Thyroid gland (tissue), 4 donors: ENCODE measurements around the gene SCEL. TPM values are rescaled to one million over a fixed set of nuclear protein-coding genes. Genes with fewer than 3 reads are reported as not detected.

ENCODE experiments used
- DNase-seq, 2 donors: peaks; one replicate each; pipeline ENCODE4 v3.0.0-alpha.2; 2019
- H3K27ac ChIP-seq, 3 donors: fragments of 200-600 bp; sonication (generic); 1 replicate in 2 of 3; 2 replicates in 1 of 3; pipeline ENCODE4 v1.5.1; 2016 to 2019; ENCODE audit warnings: mild to moderate bottlenecking in 1 of 3, moderate library complexity in 1 of 3
- H3K27me3 ChIP-seq: fragments of 200-600 bp; sonication (generic); one replicate; pipeline ENCODE4 v1.5.1; 2019
- H3K36me3 ChIP-seq, 2 donors: fragments of 200-600 bp; sonication (generic); one replicate each; pipeline ENCODE4 v1.5.1; 2016 to 2019
- H3K4me1 ChIP-seq, 2 donors: fragments of 200-600 bp; sonication (generic); one replicate each; pipeline ENCODE4 v1.5.1; 2017 to 2019
- H3K4me3 ChIP-seq, 3 donors: fragments of 200-600 bp; sonication (generic); replicated peaks in 1 of 3; 1 replicate in 2 of 3; 2 replicates in 1 of 3; pipeline ENCODE4 v1.5.1; 2016; ENCODE audit warnings: mild to moderate bottlenecking in 1 of 3
- H3K9me3 ChIP-seq: fragments of 200-600 bp; sonication (generic); one replicate; pipeline ENCODE4 v1.5.1; 2017
- POLR2A ChIP-seq, 2 donors: fragments of 450-650 bp; IDR thresholded peaks; one replicate each; pipeline ENCODE4 v1.6.1; 2017; ENCODE audit warnings: antibody characterized with exemption in 2 of 2, mild to moderate bottlenecking in 2 of 2, moderate library complexity in 1 of 2
- WGBS, 2 donors: methylation state at CpG; one replicate each; pipeline ENCODE4 v1.1.5; 2017; 5-methylcytosine and 5-hydroxymethylcytosine counted together
- intact Hi-C: fragments of 100-400 bp; cut with DNase I; formaldehyde crosslinking; loops from one replicate; pipeline ENCODE4 v1.15.1; 2023
- total RNA-seq, 4 donors: library from RNA; depleted of rRNA; stranded (reverse); fragments of >200 nt; gene quantifications; one replicate each; pipeline ENCODE4 v1.2.3, GENCODE V29; 2016
- TF ChIP-seq, protein P1 (sequence below), 6 experiments: fragments of 200-600 bp in 3 of 6; fragments of 450-650 bp in 3 of 6; sonication (generic) in 3 of 6; IDR thresholded peaks; one replicate each; pipeline ENCODE4 v1.5.1; 2016 to 2019; ENCODE audit warnings: antibody characterized with exemption in 6 of 6, mild to moderate bottlenecking in 2 of 6, inconsistent platforms in 1 of 6, moderate library complexity in 1 of 6

The SCEL gene
- total RNA-seq, 4 donors from 2014 or later, result 0.79 to 3.4 (median 2.0) TPM

DNA sequence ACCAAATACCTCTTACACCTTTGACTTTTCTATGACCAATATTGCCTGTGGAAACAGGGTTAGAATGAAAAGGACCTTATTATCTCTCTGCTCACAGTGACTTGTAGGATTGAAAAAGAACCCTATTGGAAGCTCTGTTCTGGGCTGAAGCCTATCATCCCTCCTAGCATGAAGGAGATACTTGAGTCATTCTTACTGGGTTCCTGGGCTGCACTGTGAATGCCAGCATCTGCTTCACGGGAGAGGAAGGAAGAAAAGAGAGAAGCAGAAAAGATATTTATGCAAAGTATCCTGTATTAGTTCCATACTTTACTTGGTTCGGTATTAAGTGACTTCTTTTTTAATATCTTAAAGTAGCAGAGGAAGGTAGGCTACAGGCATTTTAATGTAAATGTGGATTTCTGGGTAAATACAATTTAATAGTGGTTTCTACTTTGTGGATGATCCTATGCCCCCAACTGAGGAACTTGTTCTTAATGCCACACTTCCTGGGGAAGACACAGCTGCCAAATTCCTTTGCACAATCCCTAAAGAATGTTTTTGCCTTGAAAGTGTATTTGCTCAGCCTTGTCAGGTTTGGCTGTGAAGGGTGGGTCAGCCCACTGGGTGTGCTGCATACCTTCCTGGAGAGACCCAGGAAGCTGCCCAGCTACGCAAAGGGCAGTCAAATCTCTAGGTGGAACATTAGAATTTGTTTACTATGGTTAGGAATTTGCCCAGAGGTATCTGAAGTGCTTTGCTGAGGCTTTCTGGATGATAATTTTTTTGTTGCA is 13.7 kb upstream of the SCEL start:
- Histone ChIP-seq H3K36me3 (no peaks in the 10 kb centered on the region), H3K9me3 (no peaks in the 10 kb centered on the region), H3K27ac (peak overlapping the region; percentile 56 to 80 (median 64)), H3K4me1 (peaks cover 12 to 16% of the 10 kb centered on the region in 2 donors), H3K4me3 (no peak overlapping the region), H3K27me3 (no peaks in the 10 kb centered on the region)
- 34 to 46% methylated on average over 3 of the region's 3 CpGs for WGBS, 2 donors
- intact Hi-C loops, result no loop called here
- TF ChIP-seq, protein P1, sequence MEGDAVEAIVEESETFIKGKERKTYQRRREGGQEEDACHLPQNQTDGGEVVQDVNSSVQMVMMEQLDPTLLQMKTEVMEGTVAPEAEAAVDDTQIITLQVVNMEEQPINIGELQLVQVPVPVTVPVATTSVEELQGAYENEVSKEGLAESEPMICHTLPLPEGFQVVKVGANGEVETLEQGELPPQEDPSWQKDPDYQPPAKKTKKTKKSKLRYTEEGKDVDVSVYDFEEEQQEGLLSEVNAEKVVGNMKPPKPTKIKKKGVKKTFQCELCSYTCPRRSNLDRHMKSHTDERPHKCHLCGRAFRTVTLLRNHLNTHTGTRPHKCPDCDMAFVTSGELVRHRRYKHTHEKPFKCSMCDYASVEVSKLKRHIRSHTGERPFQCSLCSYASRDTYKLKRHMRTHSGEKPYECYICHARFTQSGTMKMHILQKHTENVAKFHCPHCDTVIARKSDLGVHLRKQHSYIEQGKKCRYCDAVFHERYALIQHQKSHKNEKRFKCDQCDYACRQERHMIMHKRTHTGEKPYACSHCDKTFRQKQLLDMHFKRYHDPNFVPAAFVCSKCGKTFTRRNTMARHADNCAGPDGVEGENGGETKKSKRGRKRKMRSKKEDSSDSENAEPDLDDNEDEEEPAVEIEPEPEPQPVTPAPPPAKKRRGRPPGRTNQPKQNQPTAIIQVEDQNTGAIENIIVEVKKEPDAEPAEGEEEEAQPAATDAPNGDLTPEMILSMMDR (IDR thresholded peaks at IDR 0.05), result peak in 3 of 6 experiments; percentile 6 to 29 (median 21)
- no peak for TF ChIP-seq POLR2A (IDR thresholded peaks at IDR 0.05)
- peak; percentile 73 to 86 for DNase-seq

DNA sequence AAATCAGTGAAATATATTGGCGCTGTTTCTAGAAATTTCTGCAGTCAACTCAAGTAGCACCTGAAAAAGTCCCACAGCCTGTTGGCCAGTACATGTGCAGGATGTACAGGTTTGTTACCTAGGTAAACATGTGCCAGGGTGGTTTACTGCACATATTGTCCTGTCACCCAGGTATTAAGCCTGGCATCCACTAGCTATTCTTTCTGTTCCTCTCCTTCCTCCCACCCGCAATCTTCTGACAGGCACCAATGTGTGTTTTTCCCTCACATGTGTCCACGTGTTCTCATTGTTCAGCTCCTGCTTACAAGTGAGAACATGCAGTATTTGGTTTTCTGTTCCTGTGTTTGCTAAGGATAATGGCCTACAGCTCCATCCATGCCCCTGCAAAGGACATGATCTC is 13.1 kb upstream of the SCEL start:
- Histone ChIP-seq H3K9me3 (no peaks in the 10 kb centered on the region), H3K27me3 (no peaks in the 10 kb centered on the region), H3K4me3 (no peak overlapping the region), H3K4me1 (peaks cover 12 to 16% of the 10 kb centered on the region in 2 donors), H3K36me3 (no peaks in the 10 kb centered on the region), H3K27ac (peak overlapping the region; percentile 56 to 80 (median 64))
- 94 to 96% methylated on average over 3 of the region's 3 CpGs for WGBS, 2 donors
- intact Hi-C loops, result no loop called here
- TF ChIP-seq, protein P1 (IDR thresholded peaks at IDR 0.05), result no peak
- DNase-seq, result peak in 1 of 2 donors; percentile 27

DNA sequence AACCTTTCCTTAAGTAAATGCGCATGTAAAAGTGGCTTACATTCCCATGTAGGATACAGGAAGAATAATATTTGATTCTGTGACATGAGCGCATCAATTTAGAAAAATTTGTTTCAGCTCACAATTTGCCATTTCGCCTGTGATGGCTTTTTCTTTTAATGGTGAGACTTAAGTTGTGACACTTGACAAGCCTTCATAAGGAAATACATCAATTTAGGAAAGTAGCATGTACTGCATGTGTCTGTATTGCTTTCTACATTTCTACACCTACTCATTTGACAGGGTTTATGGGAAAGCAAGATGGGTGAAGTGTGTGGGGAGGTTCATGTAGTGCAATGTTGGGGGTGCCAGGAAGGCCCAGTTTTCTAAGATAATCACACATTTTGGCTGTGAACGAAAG is 12.1 kb upstream of the SCEL start:
- no peak overlapping the region for H3K27ac ChIP-seq
- TF ChIP-seq, protein P1 (IDR thresholded peaks at IDR 0.05), result no peak
- TF ChIP-seq POLR2A (IDR thresholded peaks at IDR 0.05), result no peak

DNA sequence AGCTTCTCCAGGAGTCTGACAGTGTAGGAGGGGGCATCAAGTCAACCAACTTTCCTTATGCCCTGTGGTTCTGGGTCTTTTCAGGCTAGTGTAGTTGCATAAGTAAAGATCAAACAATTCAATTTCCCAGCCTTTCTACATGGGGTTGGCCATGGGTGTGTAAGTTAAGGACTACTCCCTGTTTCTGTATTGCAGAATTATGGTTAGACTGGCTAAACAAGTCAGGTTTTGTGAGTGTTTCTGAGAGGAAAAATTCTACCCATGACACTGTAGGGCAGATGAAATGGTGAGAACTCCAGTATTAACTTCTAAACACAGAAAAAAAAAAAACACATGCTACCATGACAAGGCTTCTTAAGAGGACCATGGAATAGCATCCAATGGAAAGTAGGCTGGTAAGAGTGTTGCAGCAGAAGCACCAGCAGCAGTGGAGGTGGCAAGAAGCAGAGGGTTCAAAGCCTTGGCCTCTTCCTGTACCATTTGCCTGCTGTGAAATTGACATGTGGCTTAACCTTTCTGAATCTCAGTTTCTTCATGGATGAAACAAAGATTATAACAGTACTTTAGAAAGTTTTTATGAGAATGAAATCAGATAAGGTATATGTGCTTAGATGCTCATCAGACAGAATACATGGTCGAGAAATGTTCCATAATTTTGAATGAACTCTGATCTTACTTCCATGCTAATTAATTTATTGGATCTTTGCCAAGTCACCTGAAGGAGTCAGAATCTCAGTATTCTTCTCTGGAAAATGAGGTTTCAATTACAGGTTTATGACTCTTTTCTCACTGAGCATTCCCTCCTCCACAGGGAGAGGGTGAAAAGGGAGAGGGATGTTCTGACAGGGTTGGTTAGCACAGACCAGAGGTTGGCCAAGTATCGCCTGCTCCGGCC is 11.4 kb upstream of the SCEL start:
- no peak overlapping the region for H3K4me3 ChIP-seq
- intact Hi-C loops, result no loop called here
- 92% methylated on average over 3 of the region's 3 CpGs for WGBS, 2 donors
- TF ChIP-seq, protein P1 (IDR thresholded peaks at IDR 0.05), result no peak
- TF ChIP-seq POLR2A (IDR thresholded peaks at IDR 0.05), result no peak
- no peaks in the 10 kb centered on the region for H3K36me3 ChIP-seq
- DNase-seq, result no peak
- peaks cover 15 to 16% of the 10 kb centered on the region in 2 donors for H3K4me1 ChIP-seq
- no peaks in the 10 kb centered on the region for H3K9me3 ChIP-seq
- H3K27ac ChIP-seq, result no peak overlapping the region
- no peaks in the 10 kb centered on the region for H3K27me3 ChIP-seq

More for the DNA sequence above, 12.1 kb upstream of the SCEL start:
- Histone ChIP-seq H3K27me3 (no peaks in the 10 kb centered on the region), H3K9me3 (no peaks in the 10 kb centered on the region), H3K36me3 (no peaks in the 10 kb centered on the region), H3K4me3 (no peak overlapping the region), H3K4me1 (peaks cover 12 to 16% of the 10 kb centered on the region in 2 donors)
- intact Hi-C loops, result no loop called here
- DNase-seq, result no peak
- WGBS, 2 donors, result 96 to 97% methylated on average over 4 of the region's 4 CpGs
